HG02970 (cell line): ENCODE results near the gene ZNF92.
"Not testable (repeated sequence)": the region's sequence is repeated elsewhere in the genome, so short reads cannot be mapped to it uniquely, and the experiment has no call there.

Experiments
- ATAC-seq: cut with Tn5 transposase; IDR thresholded peaks from one replicate; pipeline ENCODE4 v1.9.1; 2021; ENCODE audit warnings: mild to moderate bottlenecking, moderate library complexity, moderate number of reproducible peaks; ENCODE audit not compliant: unreplicated experiment, low FRiP score

Gene ZNF92

GRCh38 chr7:65373608-65374351, at the start of gene ZNF92:
ZNF92 (plus strand) TSS chr7:65373855; CDS start chr7:65373998, 143 bp downstream.
- ATAC-seq = peak; percentile 100

GRCh38 chr7:65325793-65326432, 47.7 kb upstream of the ZNF92 start:
- ATAC-seq = no peak

GRCh38 chr7:65338346-65338745, 35.3 kb upstream of the ZNF92 start:
- ATAC-seq = no peak

- no peak for ATAC-seq
These were observed 34.4 kb upstream of the ZNF92 start for GRCh38 chr7:65339257-65339656.

GRCh38 chr7:65342723-65343629, 30.7 kb upstream of the ZNF92 start:
- ATAC-seq = no peak

- not testable (repeated sequence) for ATAC-seq
These were observed 29.1 kb upstream of the ZNF92 start for GRCh38 chr7:65344541-65344940.

GRCh38 chr7:65354263-65354662, 19.4 kb upstream of the ZNF92 start:
- no peak for ATAC-seq

GRCh38 chr7:65369843-65370242, 3.8 kb upstream of the ZNF92 start:
- no peak for ATAC-seq

GRCh38 chr7:65371468-65371867, 2.2 kb upstream of the ZNF92 start:
- no peak for ATAC-seq

- no peak for ATAC-seq
These were observed 5.7 kb downstream of the ZNF92 start for GRCh38 chr7:65379318-65379717.

GRCh38 chr7:65381742-65382141, 8.1 kb downstream of the ZNF92 start:
- no peak for ATAC-seq

- no peak for ATAC-seq
These were observed 8.8 kb downstream of the ZNF92 start for GRCh38 chr7:65382452-65382851.

GRCh38 chr7:65387891-65388290, 14.2 kb downstream of the ZNF92 start:
- ATAC-seq = no peak

GRCh38 chr7:65390588-65390987, 16.9 kb downstream of the ZNF92 start:
- ATAC-seq = peak; percentile 56

GRCh38 chr7:65397730-65398142, 24.1 kb downstream of the ZNF92 start:
- no peak for ATAC-seq

- not testable (repeated sequence) for ATAC-seq
These were observed 25.0 kb downstream of the ZNF92 start for GRCh38 chr7:65398671-65399070.

GRCh38 chr7:65399101-65399500, 25.4 kb downstream of the ZNF92 start:
- ATAC-seq = not testable (repeated sequence)

- no peak for ATAC-seq
These were observed 30.4 kb downstream of the ZNF92 start for GRCh38 chr7:65404020-65404419.

GRCh38 chr7:65406706-65407105, 33.1 kb downstream of the ZNF92 start:
- not testable (repeated sequence) for ATAC-seq

GRCh38 chr7:65409363-65409762, 35.7 kb downstream of the ZNF92 start:
- ATAC-seq = no peak

GRCh38 chr7:65411249-65411648, 37.6 kb downstream of the ZNF92 start:
- no peak for ATAC-seq
